Motor neuron (in vitro differentiated cells): ENCODE data around the gene SMARCA2. TPM values are rescaled to one million over a fixed set of nuclear protein-coding genes. Genes with fewer than 3 reads are reported as not detected.

Source experiments
- ATAC-seq, 8 experiments: fragments of 200-7000 bp; cut with Tn5 transposase; replicated peaks in 6 of 8; 2 replicates each; pipeline ENCODE4 v1.8.0; 2021; ENCODE audit warnings: mild to moderate bottlenecking in 8 of 8, moderate library complexity in 8 of 8
- H3K27ac ChIP-seq, 2 donors: fragments of 250-450 bp; sonication (Bioruptor Pico); 2 replicates each; pipeline ENCODE4 v1.9.0; 2021; ENCODE audit warnings: antibody characterized with exemption in 2 of 2, mild to moderate bottlenecking in 2 of 2, moderate library complexity in 1 of 2
- H3K4me1 ChIP-seq, 2 donors: fragments of 250-450 bp; sonication (Bioruptor Pico); replicated peaks in 1 of 2; 2 replicates each; pipeline ENCODE4 v1.6.1; 2021; ENCODE audit warnings: antibody characterized with exemption in 2 of 2, mild to moderate bottlenecking in 2 of 2, moderate library complexity in 1 of 2
- H3K4me3 ChIP-seq, 5 donors: fragments of 250-450 bp; sonication (Bioruptor Pico); 2 replicates each; pipeline ENCODE4 v1.9.0; 2021; ENCODE audit warnings: antibody characterized with exemption in 5 of 5, mild to moderate bottlenecking in 5 of 5, moderate library complexity in 4 of 5
- WGBS, 10 experiments: fragments of 450-650 bp; shearing (Covaris generic); methylation state at CpG; one replicate each; pipeline ENCODE4 v1.0.0; 2022; 5-methylcytosine and 5-hydroxymethylcytosine counted together
- in situ Hi-C, 9 experiments: fragments of 400-800 bp; cut with MboI; loops; one replicate each; pipeline ENCODE4 v1.15.0; 2021; ENCODE audit warnings: low sequenced_read_pairs in 9 of 9, low pct_unique_long_range_greater_than_20kb in 2 of 9; ENCODE audit not compliant: unreplicated experiment in 9 of 9
- total RNA-seq, 8 experiments: library from RNA; unstranded; fragments of 300-600 nt; gene quantifications; 2 replicates each; pipeline versions ENCODE4 v1.2.3 to v1.2.4, GENCODE V29; 2022

Gene SMARCA2
- total RNA-seq, 8 experiments from 2014 or later, result 16.7 to 217 (median 66.6) TPM

DNA sequence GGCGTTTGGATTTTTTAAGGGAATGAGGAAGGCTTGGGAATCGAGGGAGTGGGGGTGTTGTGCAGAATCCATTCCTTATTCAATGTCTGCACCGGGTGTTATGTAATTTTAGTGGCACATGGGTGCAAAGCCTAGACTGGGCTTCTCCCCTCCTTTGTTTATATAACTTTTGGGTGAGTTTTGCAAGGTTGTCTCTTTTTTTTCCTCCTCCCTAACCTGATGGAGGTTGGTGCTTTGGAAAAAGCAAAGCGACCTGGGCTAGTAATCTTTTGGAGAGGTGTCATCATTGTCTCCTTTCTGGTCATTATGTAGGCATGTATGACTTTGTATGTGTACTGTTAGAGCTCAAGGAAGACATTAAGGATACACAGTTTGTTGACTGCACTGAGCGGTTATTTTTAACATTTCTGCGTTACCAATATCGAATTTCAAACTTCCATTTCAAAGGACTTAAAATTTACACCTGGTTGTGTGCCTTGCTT, 3.1 kb downstream of the SMARCA2 start:
- peaks cover 8 to 11% of the 10 kb centered on the region in 2 donors for H3K4me1 ChIP-seq
- H3K27ac ChIP-seq, result no peak overlapping the region
- peak overlapping the region; percentile 62 to 81 (median 67) for H3K4me3 ChIP-seq
- WGBS, 10 experiments, result 0 to 33% (median 11%) methylated on average over 1 to 6 of the region's 7 CpGs; no CpG with 5 or more reads in 1 of the 10 experiments
- no peak for ATAC-seq
- in situ Hi-C loops, result loop anchor here in 1 of 9 experiments (10.0 kb wide), 1 partner anchor 57 kb away; no protein-coding TSS in a partner anchor

DNA sequence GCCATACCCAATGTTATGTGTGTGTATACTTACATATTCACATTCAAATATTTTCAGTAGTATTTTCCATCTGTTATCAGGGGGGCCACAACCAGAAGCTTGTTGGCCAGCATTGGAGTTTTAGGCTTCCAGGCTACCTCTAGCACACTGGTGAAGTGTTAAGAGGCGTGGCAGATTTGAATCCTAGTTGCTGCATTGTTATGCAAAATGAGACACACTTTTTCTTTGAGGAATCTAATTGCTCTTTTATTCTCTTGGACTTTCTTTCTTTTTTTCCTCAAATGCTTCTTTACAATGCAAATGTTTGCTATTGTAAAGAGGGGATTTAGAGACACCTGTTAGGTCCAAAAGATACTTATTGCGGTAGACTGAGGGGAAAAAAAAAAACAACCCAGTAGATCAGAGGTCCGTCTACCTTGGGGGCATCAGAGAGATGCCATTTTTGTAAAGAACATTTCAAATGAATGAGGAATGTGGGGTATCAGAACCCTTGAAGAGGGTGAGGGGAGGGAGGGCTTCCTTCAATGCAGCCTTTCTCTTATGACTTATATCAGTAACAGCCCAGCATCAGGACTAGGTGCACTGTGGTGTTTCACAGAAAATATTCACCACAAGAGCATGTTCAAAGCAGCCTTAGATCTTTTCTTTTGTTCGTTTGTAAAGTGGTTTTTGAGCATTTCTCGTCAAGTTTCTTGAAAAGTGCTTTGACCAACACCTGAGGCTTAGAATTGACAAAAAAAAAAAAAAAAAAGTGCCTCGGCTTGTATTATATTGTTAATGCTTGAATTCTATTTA, 3.8 kb downstream of the SMARCA2 start:
- no peak for ATAC-seq
- H3K4me3 ChIP-seq, result peak overlapping the region; percentile 62 to 81 (median 67)
- 9 to 60% (median 32%) methylated on average over 3 to 6 of the region's 6 CpGs for WGBS, 10 experiments
- H3K4me1 ChIP-seq, result peaks cover 11 to 15% of the 10 kb centered on the region in 2 donors
- no peak overlapping the region for H3K27ac ChIP-seq
- in situ Hi-C loops, result loop anchor here in 1 of 9 experiments (10.0 kb wide), 1 partner anchor 56 kb away; no protein-coding TSS in a partner anchor

DNA sequence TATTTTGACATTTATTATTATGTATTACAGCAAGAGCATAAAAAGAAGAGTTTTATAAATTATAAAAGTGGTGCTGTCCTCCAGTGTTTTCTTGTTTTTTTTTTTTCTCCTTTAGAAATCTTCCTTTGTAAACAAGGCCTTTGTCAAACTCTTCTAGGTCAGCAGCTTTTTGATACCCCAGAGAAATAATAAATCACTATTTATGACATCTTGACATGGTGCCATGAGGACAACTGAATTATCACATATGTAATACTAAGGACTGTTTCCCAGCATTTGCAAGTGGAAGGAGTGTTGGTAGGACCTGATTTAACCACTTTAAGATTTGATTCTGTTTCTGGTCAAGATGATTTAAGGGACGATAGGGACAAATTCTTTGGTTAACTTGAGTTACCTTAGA, 4.6 kb downstream of the SMARCA2 start:
- no peak for ATAC-seq

DNA sequence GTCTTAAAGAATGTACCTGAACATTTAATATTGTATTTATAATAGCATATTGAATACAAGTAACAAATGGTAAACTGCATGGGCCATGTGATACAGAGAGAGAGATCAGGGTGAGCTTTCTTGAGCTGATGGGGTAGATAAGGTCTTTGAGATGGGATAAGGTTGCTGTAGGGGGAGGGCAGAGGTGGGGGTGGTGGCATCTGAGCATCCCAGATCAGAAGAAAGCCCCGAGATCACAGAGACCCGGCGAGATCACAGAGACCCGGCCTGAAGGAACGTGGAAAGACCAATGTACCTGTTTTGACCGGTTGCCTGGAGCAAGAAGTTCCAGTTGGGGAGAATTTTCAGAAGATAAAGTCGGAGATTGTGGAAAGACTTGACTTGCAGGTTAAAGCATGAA, 6.6 kb downstream of the SMARCA2 start:
- Histone ChIP-seq H3K27ac (no peak overlapping the region), H3K4me3 (no peak overlapping the region), H3K4me1 (peaks cover 11 to 22% of the 10 kb centered on the region in 2 donors)
- no peak for ATAC-seq
- in situ Hi-C loops, result no loop called here
- whole genome bisulfite sequencing, 10 experiments, result 86 to 100% (median 100%) methylated on average over 1 to 7 of the region's 7 CpGs; no CpG with 5 or more reads in 4 of the 10 experiments

More for the DNA sequence above, 4.6 kb downstream of the SMARCA2 start:
- in situ Hi-C loops, result loop anchor here in 1 of 9 experiments (10.0 kb wide), 1 partner anchor 55 kb away; no protein-coding TSS in a partner anchor
- Histone ChIP-seq H3K4me3 (peak overlapping the region in 1 of 5 donors; percentile 76), H3K4me1 (peaks cover 11 to 18% of the 10 kb centered on the region in 2 donors), H3K27ac (no peak overlapping the region)
- WGBS, 10 experiments, result 73 to 100% (median 83%) methylated on average over 1 of the region's 1 CpG; no CpG with 5 or more reads in 3 of the 10 experiments

DNA sequence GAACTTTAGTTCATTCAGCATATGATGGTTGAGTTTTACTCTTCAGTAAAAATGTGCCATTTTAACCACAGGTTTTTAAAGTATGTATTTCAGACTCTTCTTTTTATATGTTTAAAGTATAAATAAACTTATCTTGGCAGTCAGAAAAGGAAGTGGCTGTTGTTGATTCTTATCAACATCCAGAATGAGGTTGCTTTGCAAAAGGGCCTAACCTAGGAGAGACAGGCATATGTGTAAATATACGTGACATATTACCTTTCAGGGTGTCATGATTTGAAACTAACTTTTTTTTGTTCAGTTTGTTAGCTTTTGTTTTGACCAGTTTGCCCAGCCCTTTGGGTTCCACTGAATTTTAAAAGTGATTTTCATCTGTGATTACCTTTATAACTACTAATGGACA, 7.4 kb downstream of the SMARCA2 start:
- Histone ChIP-seq H3K4me1 (peaks cover 11 to 22% of the 10 kb centered on the region in 2 donors), H3K4me3 (no peak overlapping the region), H3K27ac (no peak overlapping the region)
- no peak for ATAC-seq
- 91 to 100% (median 100%) methylated on average over 1 of the region's 1 CpG; no CpG with 5 or more reads in 1 of the 10 experiments for WGBS, 10 experiments
- in situ Hi-C loops, result no loop called here

DNA sequence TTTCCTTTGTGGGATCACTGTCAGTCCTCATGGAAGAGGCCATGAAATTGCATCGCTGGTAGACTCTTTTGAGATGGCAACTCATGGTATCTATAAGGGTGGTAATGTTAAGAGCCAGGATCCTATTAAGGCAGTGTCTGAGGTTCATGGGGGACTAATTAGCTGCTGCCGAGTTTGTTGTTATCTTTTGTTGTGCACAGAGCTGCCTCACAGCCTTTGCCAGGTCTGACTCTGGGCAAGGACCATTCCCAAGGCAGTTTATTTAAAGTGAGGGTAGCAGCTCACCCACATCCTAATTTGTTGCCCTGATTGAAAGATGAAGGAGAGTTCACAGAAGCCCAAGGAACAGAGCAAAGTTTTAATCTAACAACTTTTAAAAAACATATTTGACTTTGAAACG, 7.9 kb downstream of the SMARCA2 start:
- peaks cover 11 to 22% of the 10 kb centered on the region in 2 donors for H3K4me1 ChIP-seq
- in situ Hi-C loops, result no loop called here
- no peak overlapping the region for H3K4me3 ChIP-seq
- WGBS, 10 experiments, result 17 to 100% (median 54%) methylated on average over 1 to 3 of the region's 3 CpGs; no CpG with 5 or more reads in 1 of the 10 experiments
- ATAC-seq, result no peak
- H3K27ac ChIP-seq, result no peak overlapping the region

DNA sequence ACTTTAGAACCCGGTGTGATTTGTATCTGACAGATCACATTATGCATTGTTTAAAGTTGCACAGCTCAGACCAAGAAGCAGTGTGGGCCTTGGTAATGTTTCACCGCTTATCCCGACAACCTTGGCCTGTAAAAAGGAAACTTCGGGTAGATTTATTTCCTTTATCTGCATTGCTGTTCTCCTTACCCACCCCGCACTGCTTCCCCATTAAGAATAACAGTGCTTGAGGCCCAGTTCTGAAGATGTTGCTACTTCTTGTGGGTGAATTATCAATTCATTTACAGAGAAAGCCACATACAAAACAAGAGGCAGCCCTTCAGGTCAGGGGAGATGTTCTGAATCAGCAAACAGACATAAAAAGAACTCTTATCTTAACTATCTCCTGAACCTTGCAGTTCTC, 8.4 kb downstream of the SMARCA2 start:
- 39 to 93% (median 60%) methylated on average over 1 to 5 of the region's 5 CpGs; no CpG with 5 or more reads in 3 of the 10 experiments for WGBS, 10 experiments
- Histone ChIP-seq H3K4me3 (no peak overlapping the region), H3K27ac (no peak overlapping the region), H3K4me1 (peaks cover 8 to 22% of the 10 kb centered on the region in 2 donors)
- in situ Hi-C loops, result no loop called here
- no peak for ATAC-seq

DNA sequence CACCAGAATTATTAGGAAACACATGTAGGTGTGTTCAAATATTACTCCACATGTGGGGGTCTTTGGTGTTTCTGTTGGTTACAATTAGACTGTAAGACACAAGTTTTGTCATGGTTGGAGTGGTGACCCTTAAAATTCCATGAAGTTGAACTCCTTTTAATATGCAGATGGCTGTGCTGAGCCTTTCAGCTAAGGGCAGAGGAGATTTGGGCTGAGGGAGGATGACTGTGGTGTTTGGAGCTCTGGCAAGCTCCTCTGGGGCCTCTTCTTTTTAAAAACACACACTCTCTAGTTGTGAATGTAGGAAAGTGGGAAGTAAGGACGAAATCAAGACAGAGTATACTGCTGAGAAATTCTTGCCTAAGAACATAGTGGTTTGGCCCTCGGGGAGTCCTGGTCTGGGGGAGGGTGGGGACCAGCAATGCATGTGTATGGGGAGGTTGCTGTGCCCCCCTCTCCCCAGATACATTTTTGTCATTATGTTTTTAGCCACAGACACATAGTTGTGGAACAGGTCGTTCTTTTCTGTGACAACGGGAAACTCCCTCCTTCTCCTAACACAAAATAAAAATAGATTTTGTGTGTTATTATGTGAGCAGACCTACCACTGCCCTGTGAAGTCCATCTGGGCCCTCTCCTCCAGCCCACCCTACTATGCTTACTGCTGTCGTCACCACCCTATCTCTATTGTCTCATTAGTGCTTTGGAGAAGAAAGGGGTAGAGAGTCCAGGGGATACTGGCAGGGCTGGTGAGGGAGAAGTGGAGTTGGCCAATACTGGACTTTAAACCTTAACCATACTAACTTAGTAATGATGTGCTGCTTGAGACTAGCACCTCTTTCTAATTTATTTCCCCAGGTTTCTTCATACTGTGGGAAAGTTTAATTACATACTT, 10.0 kb downstream of the SMARCA2 start:
- Histone ChIP-seq H3K4me1 (peaks cover 0 to 16% of the 10 kb centered on the region in 2 donors), H3K27ac (no peak overlapping the region), H3K4me3 (no peak overlapping the region)
- peak in 1 of 8 experiments; percentile 28 for ATAC-seq
- 0 to 82% (median 80%) methylated on average over 1 to 5 of the region's 5 CpGs; no CpG with 5 or more reads in 3 of the 10 experiments for WGBS, 10 experiments
- in situ Hi-C loops, result no loop called here

DNA sequence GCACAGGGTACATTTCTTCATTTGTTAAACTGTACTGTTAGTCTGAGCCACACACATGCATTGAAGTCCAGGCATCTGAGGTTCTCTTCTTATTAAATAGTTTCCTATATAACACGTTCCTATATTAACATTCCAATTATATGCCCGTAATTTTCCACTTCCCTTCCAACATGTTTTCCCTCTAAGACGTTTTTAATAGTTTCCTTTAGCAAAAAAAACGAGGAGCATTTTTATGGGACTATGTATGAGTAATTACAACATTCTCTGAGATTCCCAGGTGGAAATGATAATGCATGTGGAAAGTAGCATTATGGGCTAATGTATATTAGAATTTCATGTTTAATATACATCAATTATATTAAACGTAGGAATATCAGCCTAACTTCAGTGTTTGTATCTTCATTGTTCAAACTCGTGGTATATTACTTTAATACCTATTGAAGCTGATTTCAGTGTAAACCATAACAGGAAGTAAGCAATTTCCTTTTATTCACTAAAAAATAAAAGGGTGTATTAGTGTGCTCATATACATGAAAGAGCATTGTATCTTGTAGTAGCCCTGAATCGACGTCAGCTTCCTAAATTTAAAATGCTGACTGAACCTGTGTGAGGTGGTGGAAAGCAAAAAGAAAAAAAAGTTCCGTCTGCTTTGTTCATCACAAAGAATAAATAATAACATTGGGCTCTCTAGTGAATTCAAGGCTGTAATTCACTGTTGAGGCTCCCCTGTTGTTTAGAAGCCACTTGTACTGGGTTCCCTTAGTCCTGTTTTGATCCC, 11.3 kb downstream of the SMARCA2 start:
- Histone ChIP-seq H3K4me1 (peaks cover 0 to 16% of the 10 kb centered on the region in 2 donors), H3K27ac (no peak overlapping the region), H3K4me3 (no peak overlapping the region)
- in situ Hi-C loops, result no loop called here
- 58 to 96% (median 82%) methylated on average over 1 to 9 of the region's 9 CpGs for WGBS, 10 experiments
- ATAC-seq, result no peak

DNA sequence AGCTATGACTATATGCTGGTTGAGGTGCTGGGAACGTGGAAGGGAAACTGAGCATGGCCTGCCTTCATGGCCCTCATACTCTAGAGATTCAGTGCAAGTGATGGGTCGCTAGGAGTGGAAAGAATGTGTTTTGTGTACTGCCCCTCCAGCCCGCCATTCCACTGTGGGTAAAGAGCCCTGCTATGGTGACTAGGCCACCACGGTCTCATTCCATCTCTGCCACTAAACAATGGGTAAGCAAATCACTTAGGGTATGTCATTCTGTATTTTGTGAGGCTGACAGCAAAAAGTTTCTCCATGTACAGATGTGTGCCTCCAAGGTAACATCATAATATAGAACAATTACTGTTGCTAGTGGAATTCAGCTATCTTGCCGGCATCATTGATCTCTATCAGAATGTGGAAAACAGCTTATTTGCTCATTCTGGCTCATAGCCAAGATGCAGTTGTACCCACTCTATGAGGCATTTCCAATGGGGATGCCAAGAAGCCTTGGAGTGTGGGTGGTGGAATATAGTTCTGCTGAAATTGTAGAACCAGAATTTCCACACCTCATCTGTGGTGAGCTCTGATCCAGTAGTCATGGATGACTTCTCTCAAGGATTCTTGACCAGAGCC, 12.5 kb downstream of the SMARCA2 start:
- peak in 4 of 8 experiments; percentile 13 to 93 (median 32) for ATAC-seq
- in situ Hi-C loops, result no loop called here
- H3K27ac ChIP-seq, result no peak overlapping the region
- peaks cover 0 to 16% of the 10 kb centered on the region in 2 donors for H3K4me1 ChIP-seq
- H3K4me3 ChIP-seq, result no peak overlapping the region
- WGBS, 10 experiments, result 88 to 100% (median 95%) methylated on average over 1 to 4 of the region's 5 CpGs; no CpG with 5 or more reads in 2 of the 10 experiments

DNA sequence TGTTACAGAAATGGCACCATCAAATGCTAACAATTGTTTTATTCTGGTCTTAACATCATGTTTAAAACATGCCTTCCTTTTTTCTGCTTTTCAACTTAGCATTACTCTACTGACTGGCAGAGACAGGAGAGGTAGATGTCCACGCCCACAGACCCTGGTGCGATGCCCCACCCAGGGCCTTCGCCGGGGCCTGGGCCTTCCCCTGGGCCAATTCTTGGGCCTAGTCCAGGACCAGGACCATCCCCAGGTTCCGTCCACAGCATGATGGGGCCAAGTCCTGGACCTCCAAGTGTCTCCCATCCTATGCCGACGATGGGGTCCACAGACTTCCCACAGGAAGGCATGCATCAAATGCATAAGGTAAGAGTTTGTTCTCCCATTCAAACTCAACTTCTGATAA, 13.7 kb downstream of the SMARCA2 start:
- H3K4me1 ChIP-seq, result peaks cover 0 to 7% of the 10 kb centered on the region in 2 donors
- no peak overlapping the region for H3K4me3 ChIP-seq
- no peak for ATAC-seq
- in situ Hi-C loops, result no loop called here
- 67 to 95% (median 90%) methylated on average over 1 to 6 of the region's 7 CpGs; no CpG with 5 or more reads in 5 of the 10 experiments for WGBS, 10 experiments
- no peak overlapping the region for H3K27ac ChIP-seq
